Neuronal stem cell (in vitro differentiated cells): ENCODE data around the gene CUX1.

Experiments
- DNase-seq: peaks from one replicate; pipeline ENCODE4 v3.0.0-alpha.2; 2013; ENCODE audit warnings: low spot score
- H2AFZ ChIP-seq: one replicate; pipeline ENCODE4 v1.6.1; 2013; ENCODE audit warnings: mild to moderate bottlenecking, low read length, inconsistent platforms
- H2AK5ac ChIP-seq: 2 replicates; pipeline ENCODE4 v1.6.1; 2013; ENCODE audit warnings: low read depth, mild to moderate bottlenecking, inconsistent platforms, low read length, moderate library complexity, mixed read lengths
- H2BK120ac ChIP-seq: 2 replicates; pipeline ENCODE4 v1.6.1; 2013; ENCODE audit warnings: low read depth, mild to moderate bottlenecking, inconsistent platforms, low read length, moderate library complexity, mixed read lengths
- H2BK12ac ChIP-seq: one replicate; pipeline ENCODE4 v1.6.1; 2013; ENCODE audit warnings: low read length, inconsistent platforms
- H2BK15ac ChIP-seq: 2 replicates; pipeline ENCODE4 v1.6.1; 2013; ENCODE audit warnings: mild to moderate bottlenecking, low read length, inconsistent platforms, mixed read lengths
- H2BK5ac ChIP-seq: one replicate; pipeline ENCODE4 v1.6.1; 2013; ENCODE audit warnings: inconsistent platforms, mild to moderate bottlenecking, low read length, moderate library complexity
- H3K14ac ChIP-seq: one replicate; pipeline ENCODE4 v1.6.1; 2013; ENCODE audit warnings: low read length, inconsistent platforms
- H3K18ac ChIP-seq: 2 replicates; pipeline ENCODE4 v1.6.1; 2013; ENCODE audit warnings: low read length, inconsistent platforms
- H3K23ac ChIP-seq: 2 replicates; pipeline ENCODE4 v1.6.1; 2013; ENCODE audit warnings: low read depth, mild to moderate bottlenecking, mixed read lengths, low read length, inconsistent platforms; ENCODE audit not compliant: poor library complexity
- H3K27ac ChIP-seq: replicated peaks from 3 replicates; pipeline ENCODE4 v1.5.1; 2013; ENCODE audit warnings: low read length, inconsistent platforms
- H3K27me3 ChIP-seq, 3 experiments: 2 replicates each; pipeline ENCODE4 v1.6.1; 2013; ENCODE audit warnings: low read length in 3 of 3, mild to moderate bottlenecking in 2 of 3, inconsistent platforms in 1 of 3, low read depth in 1 of 3, mixed read lengths in 1 of 3, moderate library complexity in 1 of 3; ENCODE audit not compliant: control insufficient read depth in 3 of 3, insufficient read depth in 3 of 3
- H3K36me3 ChIP-seq, 2 donors: replicated peaks in 1 of 2; 2 replicates each; pipeline ENCODE4 v1.6.1; 2013; ENCODE audit warnings: low read length in 2 of 2; ENCODE audit not compliant: control insufficient read depth in 2 of 2, insufficient read depth in 2 of 2
- H3K4ac ChIP-seq: 2 replicates; pipeline ENCODE4 v1.6.1; 2013; ENCODE audit warnings: inconsistent platforms, mild to moderate bottlenecking, low read length, moderate library complexity
- H3K4me1 ChIP-seq, 2 donors: 1 replicate in 1 of 2; 2 replicates in 1 of 2; pipeline ENCODE4 v1.6.1; 2013; ENCODE audit warnings: low read length in 2 of 2, low read depth in 1 of 2; ENCODE audit not compliant: control insufficient read depth in 2 of 2, insufficient read depth in 1 of 2
- H3K4me2 ChIP-seq: one replicate; pipeline ENCODE4 v1.6.1; 2013; ENCODE audit warnings: mild to moderate bottlenecking, low read length, inconsistent platforms; ENCODE audit not compliant: insufficient read depth, poor library complexity, severe bottlenecking
- H3K4me3 ChIP-seq, 2 donors: 2 replicates each; pipeline ENCODE4 v1.5.1; 2013; ENCODE audit warnings: low read length in 2 of 2, mild to moderate bottlenecking in 2 of 2, inconsistent platforms in 1 of 2, moderate library complexity in 1 of 2
- H3K79me1 ChIP-seq: one replicate; pipeline ENCODE4 v1.6.1; 2013; ENCODE audit warnings: low read depth, mild to moderate bottlenecking, inconsistent platforms, low read length, moderate library complexity
- H3K9ac ChIP-seq: one replicate; pipeline ENCODE4 v1.6.1; 2013; ENCODE audit warnings: mild to moderate bottlenecking, low read depth, low read length, inconsistent platforms; ENCODE audit not compliant: poor library complexity
- H3K9me3 ChIP-seq, 2 donors: replicated peaks in 1 of 2; 2 replicates each; pipeline versions ENCODE3 to v1.6.1; 2013; ENCODE audit warnings: low read length in 2 of 2, mild to moderate bottlenecking in 2 of 2, inconsistent platforms in 1 of 2, low read depth in 1 of 2, mixed read lengths in 1 of 2, moderate library complexity in 1 of 2; ENCODE audit not compliant: control insufficient read depth in 2 of 2, insufficient read depth in 1 of 2
- H4K8ac ChIP-seq: one replicate; pipeline ENCODE4 v1.6.1; 2013; ENCODE audit warnings: low read depth, mild to moderate bottlenecking, inconsistent platforms, low read length, moderate library complexity
- H4K91ac ChIP-seq: one replicate; pipeline ENCODE4 v1.6.1; 2013; ENCODE audit warnings: low read length, low read depth, mild to moderate bottlenecking, inconsistent platforms; ENCODE audit not compliant: poor library complexity
- WGBS, 2 donors: extraction: QIAGEN DNeasy Blood & Tissue Kit; methylation state at CpG; one replicate each; pipeline ENCODE4 v1.1.7; 2013; ENCODE audit warnings: missing lambda C conversion rate in 2 of 2, mixed read lengths in 1 of 2; ENCODE audit not compliant: insufficient read length in 2 of 2, insufficient replicate concordance in 1 of 2; ENCODE audit errors: extremely low coverage in 2 of 2; 5-methylcytosine and 5-hydroxymethylcytosine counted together

The CUX1 gene

GRCh38 chr7:101948650-101949049 is 131.2 kb downstream of the CUX1 start:
- Histone ChIP-seq H3K79me1 (peaks cover 15% of the 10 kb centered on the region), H4K8ac (no peak overlapping the region), H3K27ac (no peak overlapping the region), H2BK15ac (no peak overlapping the region), H3K27me3 (no peaks in the 10 kb centered on the region), H3K14ac (no peak overlapping the region), H3K36me3 (peaks cover 0 to 2% of the 10 kb centered on the region in 2 donors), H2AK5ac (no peak overlapping the region), H4K91ac (no peak overlapping the region), H2BK12ac (no peak overlapping the region), H3K23ac (no peak overlapping the region), H2AFZ (no peak overlapping the region), H3K4ac (no peak overlapping the region), H3K9ac (no peak overlapping the region), H3K18ac (no peak overlapping the region), H2BK120ac (no peak overlapping the region), H3K4me3 (no peak overlapping the region), H3K4me1 (peaks cover 0 to 3% of the 10 kb centered on the region in 2 donors), H3K4me2 (no peak overlapping the region), H2BK5ac (no peak overlapping the region), H3K9me3 (peaks cover 2 to 3% of the 10 kb centered on the region in 2 donors)
- no peak for DNase-seq
- WGBS, 2 donors: no CpG with 5 or more reads among the region's 4 CpGs

GRCh38 chr7:101950450-101951119 is 133.2 kb downstream of the CUX1 start:
- H3K9ac ChIP-seq: no peak overlapping the region
- no peak overlapping the region for H2BK15ac ChIP-seq
- H3K14ac ChIP-seq: no peak overlapping the region
- no peak overlapping the region for H2BK5ac ChIP-seq
- no peak overlapping the region for H3K27ac ChIP-seq
- H3K4me1 ChIP-seq: peaks cover 0 to 6% of the 10 kb centered on the region in 2 donors
- H3K4ac ChIP-seq: no peak overlapping the region
- H3K9me3 ChIP-seq: peaks cover 2 to 4% of the 10 kb centered on the region in 2 donors
- H3K79me1 ChIP-seq: peaks cover 12% of the 10 kb centered on the region
- no peak overlapping the region for H2BK120ac ChIP-seq
- no peak overlapping the region for H4K91ac ChIP-seq
- no peak overlapping the region for H3K23ac ChIP-seq
- H3K4me3 ChIP-seq: no peak overlapping the region
- no CpG with 5 or more reads among the region's 4 CpGs for WGBS, 2 donors
- H3K36me3 ChIP-seq: peaks cover 0 to 3% of the 10 kb centered on the region in 2 donors
- no peak overlapping the region for H3K4me2 ChIP-seq
- H2AFZ ChIP-seq: no peak overlapping the region
- no peak overlapping the region for H2BK12ac ChIP-seq
- H2AK5ac ChIP-seq: no peak overlapping the region
- no peak overlapping the region for H3K18ac ChIP-seq
- no peaks in the 10 kb centered on the region for H3K27me3 ChIP-seq
- no peak overlapping the region for H4K8ac ChIP-seq
- DNase-seq: no peak

- Histone ChIP-seq H3K9ac (no peak overlapping the region), H3K4me2 (no peak overlapping the region), H3K9me3 (peaks cover 2 to 4% of the 10 kb centered on the region in 2 donors), H2AFZ (no peak overlapping the region), H3K36me3 (peaks cover 0 to 3% of the 10 kb centered on the region in 2 donors), H3K79me1 (peaks cover 14% of the 10 kb centered on the region), H3K27me3 (no peaks in the 10 kb centered on the region), H4K91ac (no peak overlapping the region), H3K4me1 (peaks cover 0 to 7% of the 10 kb centered on the region in 2 donors), H2AK5ac (no peak overlapping the region), H3K14ac (no peak overlapping the region), H2BK5ac (no peak overlapping the region), H3K23ac (no peak overlapping the region), H2BK15ac (no peak overlapping the region), H4K8ac (no peak overlapping the region), H2BK12ac (no peak overlapping the region), H3K27ac (no peak overlapping the region), H3K4ac (no peak overlapping the region), H3K4me3 (no peak overlapping the region), H2BK120ac (no peak overlapping the region), H3K18ac (no peak overlapping the region)
- no peak for DNase-seq
- no CpG with 5 or more reads among the region's 6 CpGs for WGBS, 2 donors
Measured at GRCh38 chr7:101951757-101952156, 134.3 kb downstream of the CUX1 start.

GRCh38 chr7:101952355-101953247 is 135.2 kb downstream of the CUX1 start:
- Histone ChIP-seq H3K27ac (no peak overlapping the region), H3K36me3 (peaks cover 0 to 3% of the 10 kb centered on the region in 2 donors), H3K23ac (peak overlapping the region; percentile 81), H3K4ac (no peak overlapping the region), H2AFZ (no peak overlapping the region), H3K9ac (no peak overlapping the region), H4K8ac (no peak overlapping the region), H2BK15ac (no peak overlapping the region), H3K27me3 (no peaks in the 10 kb centered on the region), H3K14ac (no peak overlapping the region), H3K4me1 (peaks cover 0 to 7% of the 10 kb centered on the region in 2 donors), H2AK5ac (no peak overlapping the region), H3K4me2 (no peak overlapping the region), H3K4me3 (no peak overlapping the region), H2BK120ac (no peak overlapping the region), H2BK5ac (no peak overlapping the region), H4K91ac (no peak overlapping the region), H3K9me3 (peaks cover 2 to 4% of the 10 kb centered on the region in 2 donors), H3K18ac (peak overlapping the region; percentile 66), H3K79me1 (peaks cover 14% of the 10 kb centered on the region), H2BK12ac (no peak overlapping the region)
- no peak for DNase-seq
- WGBS, 2 donors: no CpG with 5 or more reads among the region's 29 CpGs
